Panc1 (cell line): ENCODE data around the gene TNRC18. TPM values are rescaled to one million over a fixed set of nuclear protein-coding genes. Genes with fewer than 3 reads are reported as not detected.
A peak's percentile ranks its signal among the peaks of the same experiment; 100 is the strongest.

Source experiments
- ATAC-seq: fragments of 200-7000 bp; cut with Tn5 transposase; 2 replicates; pipeline ENCODE4 v1.9.1; 2020; ENCODE audit warnings: mild to moderate bottlenecking, moderate library complexity
- BruUV-seq: library from RNA; stranded (reverse); fragments of 400-500 nt; replicated peaks from 2 replicates; lab custom pipeline; 2021; lab: Mats Ljungman, UMichigan
- CTCF ChIA-PET: fragments of 300-600 bp; sonication (Branson Sonifier 250); formaldehyde crosslinking; loops from one replicate; lab custom pipeline; 2022; ENCODE audit warnings: antibody characterized with exemption; lab: Charles Lee
- POLR2A ChIA-PET: fragments of 300-600 bp; sonication (Branson Sonifier 250); formaldehyde crosslinking; loops from one replicate; lab custom pipeline; 2022; ENCODE audit warnings: antibody characterized with exemption; lab: Charles Lee
- DNase-seq: peaks from one replicate; pipeline ENCODE4 v3.0.0-alpha.2; 2010; ENCODE audit warnings: low read depth, low spot score
- H3K27ac ChIP-seq: 2 replicates; pipeline ENCODE4 v1.5.1; 2011; ENCODE audit warnings: mild to moderate bottlenecking, low read length, inconsistent platforms
- H3K27me3 ChIP-seq: fragments of 200-500 bp; sonication (Bioruptor generic); 2 replicates; pipeline ENCODE4 v1.6.0; 2014; ENCODE audit warnings: low read length, inconsistent platforms; ENCODE audit not compliant: control insufficient read depth, insufficient read depth
- H3K36me3 ChIP-seq: fragments of 200-500 bp; sonication (Bioruptor generic); 2 replicates; pipeline ENCODE4 v1.5.1; 2014; ENCODE audit warnings: inconsistent platforms, mild to moderate bottlenecking, low read length, moderate library complexity; ENCODE audit not compliant: control insufficient read depth, insufficient read depth
- H3K4me1 ChIP-seq: 2 replicates; pipeline ENCODE4 v1.5.1; 2011; ENCODE audit warnings: inconsistent platforms, mild to moderate bottlenecking, low read length, moderate library complexity; ENCODE audit not compliant: control insufficient read depth, insufficient read depth
- H3K4me3 ChIP-seq, 2 experiments: 2 replicates each; pipeline ENCODE4 v1.5.1; 2011 to 2012; ENCODE audit warnings: low read depth in 2 of 2, low read length in 2 of 2, mild to moderate bottlenecking in 2 of 2, inconsistent platforms in 1 of 2, moderate library complexity in 1 of 2
- H3K9me3 ChIP-seq: fragments of 200-500 bp; sonication (Bioruptor generic); 2 replicates; pipeline ENCODE4 v1.5.1; 2014; ENCODE audit warnings: low read depth, mild to moderate bottlenecking, inconsistent platforms, low read length, moderate library complexity; ENCODE audit not compliant: control insufficient read depth, insufficient read depth
- CTCF ChIP-seq: fragments of 450-650 bp; IDR thresholded peaks from 2 replicates; pipeline ENCODE4 v1.5.1; 2017; ENCODE audit warnings: mild to moderate bottlenecking
- POLR2AphosphoS5 ChIP-seq: IDR thresholded peaks from 2 replicates; pipeline ENCODE4 v1.6.1; 2012; ENCODE audit warnings: mild to moderate bottlenecking, low read depth, low read length, moderate library complexity
- REST ChIP-seq, 2 experiments: IDR thresholded peaks; 2 replicates each; pipeline ENCODE4 v1.6.1; 2011 to 2012; ENCODE audit warnings: low read depth in 2 of 2, control low read depth in 1 of 2, low read length in 1 of 2, mild to moderate bottlenecking in 1 of 2, moderate library complexity in 1 of 2; ENCODE audit not compliant: insufficient read depth in 1 of 2
- SIN3A ChIP-seq: IDR thresholded peaks from 2 replicates; pipeline ENCODE4 v1.6.1; 2012; ENCODE audit warnings: low read depth, mild to moderate bottlenecking, low read length, moderate library complexity, borderline replicate concordance; ENCODE audit not compliant: insufficient read depth
- TCF7L2 ChIP-seq: IDR thresholded peaks from 2 replicates; pipeline ENCODE4 v1.6.1; 2011; ENCODE audit warnings: mild to moderate bottlenecking, low read depth, low read length, inconsistent platforms
- in situ Hi-C: cut with HindIII; loops from 2 replicates; pipeline ENCODE4 v1.10.0; 2016; ENCODE audit warnings: low sequenced_read_pairs, low pct_unique_long_range_greater_than_20kb
- intact Hi-C: fragments of 100-400 bp; cut with micrococcal nuclease; formaldehyde crosslinking; loops from one replicate; pipeline ENCODE4 v1.10.0; 2022; ENCODE audit not compliant: unreplicated experiment
- total RNA-seq: library from RNA; stranded (reverse); gene quantifications from one replicate; pipeline ENCODE4 v1.2.1, GENCODE V29; 2021; ENCODE audit not compliant: unreplicated experiment

Gene TNRC18
- total RNA-seq, 1 experiment from 2014 or later = 148 TPM

DNA sequence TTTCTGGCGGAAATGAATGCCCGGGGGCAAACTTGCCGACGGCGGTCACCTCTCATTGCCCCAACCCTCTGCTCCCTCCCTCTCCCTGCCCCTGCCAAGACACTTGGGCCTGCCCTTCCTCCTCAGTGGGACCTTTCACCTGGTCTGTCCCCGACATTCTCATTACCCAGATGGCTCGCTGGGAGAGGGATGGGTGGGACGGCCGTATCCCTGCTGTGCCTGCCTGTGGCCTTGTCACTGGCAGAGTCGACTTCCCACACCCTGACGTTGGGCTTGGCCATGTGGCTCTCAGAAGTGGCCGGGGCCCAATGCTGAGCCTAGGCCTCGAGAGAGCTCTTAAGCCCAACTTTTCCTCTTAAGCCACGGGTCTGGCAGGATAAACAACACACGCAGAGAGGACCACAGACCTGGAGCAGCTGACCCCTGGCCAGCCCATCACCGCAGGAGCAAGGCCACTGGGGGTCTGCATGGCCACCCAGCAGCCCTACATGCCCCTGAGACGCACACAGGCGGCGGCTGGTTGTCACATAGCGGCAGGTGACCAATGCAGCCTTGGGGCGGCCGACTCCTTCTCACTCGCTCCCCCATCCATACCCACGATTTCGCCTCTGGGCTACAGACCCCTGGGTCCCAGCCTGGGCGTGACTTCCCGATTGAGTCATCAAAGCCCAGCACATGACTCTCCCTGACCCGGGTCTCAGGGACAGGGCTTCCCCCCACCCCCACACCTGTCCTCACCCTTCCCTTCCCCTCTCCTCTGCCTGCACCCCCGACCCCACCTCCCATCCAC, 100.8 kb downstream of the TNRC18 start:
- no peak for TF ChIP-seq CTCF
- TF ChIP-seq POLR2AphosphoS5 = no peak
- TF ChIP-seq REST (IDR thresholded peaks at IDR 0.05; ENCODE audit: insufficient read depth in 1 of 2, low read depth in 2 of 2, low read length in 1 of 2) = no peak
- no peak for TF ChIP-seq SIN3A
- no peak for TF ChIP-seq TCF7L2
- intact Hi-C loops (no loop called here), in situ Hi-C loops (no loop called here)
- ChIA-PET POLR2A (no interaction called here), CTCF (no interaction called here)
- Histone ChIP-seq H3K27me3 (no peaks in the 10 kb centered on the region), H3K27ac (no peak overlapping the region), H3K4me3 (no peak overlapping the region), H3K9me3 (no peaks in the 10 kb centered on the region; the same call in 1 of the 2 replicates), H3K36me3 (peaks cover 4% of the 10 kb centered on the region), H3K4me1 (no peaks in the 10 kb centered on the region)
- peak; percentile 40 for ATAC-seq
- DNase-seq = no peak
- BruUV-seq = TSS peak; percentile 45

GRCh38 chr7:5320802-5321396, 102.7 kb downstream of the TNRC18 start:
- Histone ChIP-seq H3K4me3 (no peak overlapping the region), H3K4me1 (no peaks in the 10 kb centered on the region), H3K9me3 (no peaks in the 10 kb centered on the region; the same call in 1 of the 2 replicates), H3K36me3 (peaks cover 2% of the 10 kb centered on the region; the same call in 1 of the 2 replicates), H3K27ac (no peak overlapping the region), H3K27me3 (no peaks in the 10 kb centered on the region)
- BruUV-seq = no TSS peak
- ChIA-PET POLR2A (no interaction called here), CTCF (no interaction called here)
- DNase-seq (no peak), ATAC-seq (0 out of 2 replicates have a peak, but pooled peaks have one; percentile 4)
- TF ChIP-seq CTCF (no peak), SIN3A (no peak), POLR2AphosphoS5 (no peak), TCF7L2 (no peak), REST (IDR thresholded peaks at IDR 0.05; ENCODE audit: insufficient read depth in 1 of 2, low read depth in 2 of 2, low read length in 1 of 2) (no peak)
- intact Hi-C loops (no loop called here), in situ Hi-C loops (no loop called here)
